HG02588 (cell line): Measurements from ENCODE around the gene DDX42.
A peak's percentile ranks its signal among the peaks of the same experiment; 100 is the strongest.

Experiments
- ATAC-seq: cut with Tn5 transposase; IDR thresholded peaks from one replicate; pipeline ENCODE4 v1.9.1; 2021; ENCODE audit warnings: mild to moderate bottlenecking, moderate library complexity; ENCODE audit not compliant: unreplicated experiment

The DDX42 gene

DNA sequence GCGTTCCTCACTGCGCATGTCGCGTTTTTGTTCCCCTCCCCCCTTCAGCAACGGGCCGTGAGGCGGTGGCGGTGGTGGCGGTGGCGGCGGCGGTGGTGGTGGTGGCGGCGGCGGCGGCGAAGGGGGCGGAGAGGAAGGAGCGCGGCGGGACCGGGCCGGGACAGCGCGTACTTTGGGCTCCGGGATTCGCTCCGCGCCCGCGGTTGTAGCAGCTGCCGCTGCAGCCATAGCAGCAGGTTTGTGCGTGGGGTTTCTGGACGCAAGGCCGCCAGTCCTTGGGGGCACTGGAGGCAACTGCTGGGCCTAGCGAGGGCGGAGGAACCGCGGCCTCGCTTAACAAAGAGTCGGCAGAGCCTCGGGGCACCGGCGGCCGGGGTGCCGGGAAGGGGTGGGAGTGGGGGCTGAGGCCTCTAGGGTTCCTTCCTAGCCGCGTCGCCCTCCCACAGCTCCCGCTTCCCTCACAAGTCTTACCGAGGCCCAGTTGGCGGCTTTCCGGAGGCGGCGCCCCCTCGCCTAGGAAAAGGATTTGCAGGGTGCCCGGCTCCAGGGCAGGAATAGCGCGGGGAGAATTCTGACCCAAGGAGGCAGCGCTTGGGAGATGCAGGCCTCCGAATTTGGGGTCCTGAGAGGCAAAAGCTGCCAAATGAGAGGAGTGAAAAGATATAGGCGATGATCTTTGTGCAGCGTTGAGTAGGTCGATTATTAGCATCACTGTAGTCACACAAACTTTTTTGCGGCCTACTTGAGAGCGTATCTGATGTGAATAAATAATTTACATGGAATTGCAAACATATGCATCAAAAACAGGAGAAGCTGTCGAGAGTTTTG lies at the start of gene DDX42:
TSS of gene DDX42 (plus strand) at position 30 of the 828 bp plus-strand sequence. CDS start 12,880 bp downstream, outside the sequence.
- no peak for ATAC-seq

DNA sequence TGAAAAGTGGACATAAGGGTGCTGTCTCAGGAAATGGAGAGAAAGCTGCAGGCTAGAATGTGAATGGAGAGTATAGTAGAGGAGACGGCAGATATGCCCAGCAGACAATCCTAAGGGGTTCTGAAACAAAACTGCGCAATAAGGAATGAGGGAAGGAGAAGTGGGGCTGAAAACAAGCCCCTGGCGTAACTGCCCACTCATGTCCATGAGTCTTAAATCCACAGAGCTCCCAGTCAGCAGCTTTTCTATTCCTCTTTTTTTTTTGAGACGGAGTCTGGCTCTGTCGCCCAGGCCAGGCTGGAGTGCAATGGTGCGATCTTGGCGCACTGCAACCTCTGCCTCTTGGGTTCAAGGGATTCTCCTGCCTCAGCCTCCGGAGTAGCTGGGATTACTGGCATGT lies 38.3 kb upstream of the DDX42 start:
- ATAC-seq = no peak

GRCh38 chr17:63740464-63741142 lies 33.4 kb upstream of the DDX42 start:
- no peak for ATAC-seq

DNA sequence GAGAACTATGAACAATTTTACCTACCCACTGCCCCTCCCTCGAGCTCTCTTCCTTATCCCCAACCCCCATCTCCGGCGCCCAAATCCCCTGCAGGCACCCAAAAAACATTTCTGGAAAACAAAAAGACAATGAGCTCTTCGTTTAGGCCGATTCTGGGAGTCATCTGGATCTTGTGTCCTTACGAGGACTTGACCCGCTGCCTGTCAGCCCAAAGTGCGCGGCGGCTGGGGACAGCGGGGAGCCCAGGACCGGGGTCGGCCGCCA lies 32.9 kb upstream of the DDX42 start:
- ATAC-seq = peak; percentile 20

DNA sequence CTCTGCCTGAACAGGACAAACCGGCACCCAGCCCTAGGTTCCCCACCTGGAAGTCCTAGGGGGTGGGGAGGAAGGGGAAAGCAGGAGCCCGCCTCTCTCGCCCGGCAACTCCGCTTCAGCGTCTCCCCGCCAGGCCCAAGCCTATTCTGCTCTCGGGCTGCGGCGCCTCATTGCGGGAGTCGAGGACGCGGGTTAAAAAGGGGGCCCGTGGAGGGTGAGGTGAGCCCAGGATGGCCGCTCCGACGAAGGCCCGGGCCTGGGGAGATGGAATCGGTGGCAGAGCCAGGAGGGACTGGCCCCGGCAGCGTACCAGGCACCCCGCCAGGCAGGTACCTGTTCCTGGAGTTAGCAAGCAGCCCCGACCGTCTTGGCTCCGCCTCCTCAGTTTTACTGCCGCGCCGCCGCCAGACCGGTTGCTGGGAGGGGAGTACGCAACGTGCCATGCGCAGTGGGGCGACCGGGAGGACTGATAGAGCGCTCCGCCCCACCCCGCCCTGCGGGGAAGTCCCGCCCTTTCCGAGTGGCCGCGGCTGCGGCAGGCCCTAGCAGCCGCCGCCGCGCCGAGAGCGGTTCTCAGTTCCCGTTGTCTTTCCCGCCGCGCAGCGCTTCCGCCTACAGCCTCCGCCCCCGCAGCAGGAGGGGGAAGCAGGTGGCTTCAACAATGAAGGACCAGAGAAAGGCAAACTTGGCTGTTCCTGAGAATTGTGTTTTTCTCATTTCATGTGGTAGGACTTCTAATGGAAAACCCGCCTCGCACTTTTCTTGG lies 32.4 kb upstream of the DDX42 start, which contains the start of gene STRADA:
TSS of gene STRADA (minus strand) at position 392 of the 766 bp plus-strand sequence. CDS start 13,430 bp downstream, outside the sequence.
- ATAC-seq = peak; percentile 80

DNA sequence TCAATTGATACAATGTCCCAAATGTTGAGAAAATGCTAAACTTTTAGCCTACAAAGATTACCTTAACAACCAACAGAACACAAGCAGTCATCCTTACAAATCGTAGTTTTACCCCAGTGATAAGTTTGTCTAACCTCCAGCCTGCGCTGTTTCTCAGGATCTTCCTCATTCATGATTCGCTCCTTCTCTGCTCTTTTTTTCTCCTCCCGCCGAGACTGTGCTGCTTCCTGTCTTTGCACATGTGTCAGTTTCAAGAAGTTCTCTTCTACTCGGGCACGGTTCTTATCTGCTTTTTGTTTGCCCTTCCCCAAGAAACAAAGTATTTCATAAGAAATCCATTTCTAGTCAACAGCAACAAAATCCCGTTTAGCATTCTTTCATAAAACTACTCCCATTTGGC lies 22.2 kb upstream of the DDX42 start:
- ATAC-seq = no peak

DNA sequence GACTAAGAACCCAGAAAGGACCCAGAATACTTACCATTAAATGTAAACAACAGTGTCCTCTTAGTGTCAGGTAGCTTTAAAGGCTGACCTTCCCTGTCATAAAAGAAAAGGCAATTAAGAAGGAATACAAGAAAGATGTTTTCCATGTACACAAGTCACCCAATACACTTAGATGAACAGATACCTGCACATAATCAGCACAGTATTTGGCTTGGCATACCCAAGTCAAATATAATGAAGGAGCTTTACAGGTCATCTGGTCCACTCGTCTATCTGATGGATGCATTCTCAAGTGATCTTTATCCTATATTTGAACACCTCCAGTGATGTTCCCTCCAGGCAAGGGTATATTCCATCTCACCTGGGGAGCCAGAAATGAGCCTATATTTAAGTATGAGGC lies 21.3 kb upstream of the DDX42 start:
- ATAC-seq = no peak

DNA sequence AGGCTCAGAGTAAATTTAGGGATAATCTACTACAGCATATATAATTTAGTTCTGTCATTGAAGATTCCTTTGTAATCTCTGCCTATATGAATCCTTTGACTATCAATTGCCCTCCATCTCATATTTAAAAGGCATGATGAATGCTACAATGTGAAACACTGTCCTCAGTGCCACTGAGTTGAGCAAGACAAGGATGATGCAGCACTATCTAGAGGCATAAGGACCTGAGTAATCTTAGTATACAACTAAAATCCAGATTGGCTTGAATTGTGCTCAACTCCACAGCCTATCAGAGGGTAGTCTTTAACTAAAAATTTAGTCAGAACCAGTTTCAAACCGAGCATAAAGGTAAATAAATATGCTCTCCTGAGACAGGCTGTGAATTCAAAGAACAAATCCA lies 20.8 kb upstream of the DDX42 start:
- no peak for ATAC-seq

DNA sequence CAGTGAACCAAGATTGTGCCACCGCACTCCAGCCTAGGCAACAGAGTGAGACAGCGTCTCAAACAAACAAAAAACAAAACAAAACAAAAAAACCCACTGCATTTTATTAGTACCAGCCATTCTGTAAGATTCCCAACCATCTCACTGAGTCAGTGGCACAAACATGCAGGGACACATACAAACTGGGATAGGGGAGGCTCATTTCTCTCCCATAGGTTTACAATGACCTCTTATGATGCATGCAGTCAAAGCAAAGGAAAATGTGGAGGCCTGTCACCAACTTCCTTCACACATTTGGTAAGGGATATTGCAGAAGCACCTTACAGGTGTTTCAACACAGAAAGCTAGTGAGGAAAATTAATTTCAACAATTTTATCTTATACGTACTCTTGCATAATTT lies 19.9 kb upstream of the DDX42 start:
- no peak for ATAC-seq

- ATAC-seq = no peak
These were observed 15.5 kb upstream of the DDX42 start for GRCh38 chr17:63758428-63758827.

GRCh38 chr17:63760771-63761539 lies 13.0 kb upstream of the DDX42 start:
- no peak for ATAC-seq

DNA sequence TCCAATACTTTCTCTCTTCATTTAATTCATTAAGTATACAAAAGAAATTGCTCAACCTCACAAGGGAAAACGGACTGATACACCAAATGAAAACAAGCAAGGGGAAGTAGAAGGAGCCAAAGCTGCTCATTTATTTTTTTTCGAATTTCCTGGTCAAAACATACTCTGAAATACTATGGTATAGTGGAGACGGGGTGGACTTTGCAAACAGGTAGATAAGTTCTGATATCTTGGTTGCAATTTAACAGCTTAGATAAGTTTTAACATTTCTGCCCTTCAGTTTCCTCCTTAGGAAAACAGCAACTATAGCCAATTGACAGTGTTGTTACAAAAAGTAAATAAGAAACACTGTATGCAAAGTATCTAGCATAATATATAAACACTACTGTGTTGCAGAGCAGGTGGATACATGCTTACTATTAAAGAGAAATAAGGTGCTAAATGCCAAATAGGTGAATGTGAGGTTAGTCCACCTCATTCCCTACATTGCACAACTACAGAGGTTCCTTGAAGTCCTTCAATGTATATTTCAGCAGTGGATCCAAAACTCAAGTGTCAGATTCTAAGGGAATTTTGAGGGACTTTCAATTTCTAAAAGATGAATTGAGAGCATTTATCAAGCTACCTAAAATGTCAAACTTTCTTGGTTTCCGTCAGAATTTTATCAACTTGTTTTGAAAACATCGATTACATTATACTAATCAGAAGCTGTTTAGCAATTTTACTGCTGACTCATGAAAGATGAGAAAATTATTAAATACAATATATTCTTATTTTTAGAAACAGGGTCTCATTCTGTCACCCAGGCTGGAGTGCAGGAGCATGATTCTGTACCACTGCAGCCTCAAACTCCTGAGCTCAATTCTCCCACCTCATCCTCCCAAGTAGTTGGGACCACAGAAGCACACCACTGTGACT lies 11.6 kb upstream of the DDX42 start:
- no peak for ATAC-seq

DNA sequence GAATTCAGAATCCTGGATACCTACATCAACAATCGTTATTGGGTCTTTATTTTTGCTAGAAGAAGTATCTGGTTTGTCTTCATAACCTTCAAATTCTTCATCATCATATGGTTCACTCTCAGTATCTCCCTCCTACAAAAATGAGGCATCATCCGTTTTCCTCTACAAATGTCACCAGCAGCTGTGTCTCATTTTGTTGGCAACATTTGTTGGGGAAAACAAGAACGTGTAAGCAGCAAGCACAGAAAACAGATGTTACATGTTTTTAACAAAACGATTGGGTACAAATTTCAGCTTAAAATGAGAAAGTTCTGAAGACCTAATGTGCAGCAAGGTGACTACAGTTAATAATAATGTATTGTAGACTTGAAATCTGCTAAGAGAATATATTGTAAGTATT lies 9.3 kb upstream of the DDX42 start:
- no peak for ATAC-seq

GRCh38 chr17:63766754-63767153 lies 7.2 kb upstream of the DDX42 start:
- ATAC-seq = no peak

- ATAC-seq = no peak
These were observed 5.5 kb upstream of the DDX42 start for GRCh38 chr17:63768433-63768832.

GRCh38 chr17:63772801-63773271 lies 1.1 kb upstream of the DDX42 start:
- no peak for ATAC-seq

DNA sequence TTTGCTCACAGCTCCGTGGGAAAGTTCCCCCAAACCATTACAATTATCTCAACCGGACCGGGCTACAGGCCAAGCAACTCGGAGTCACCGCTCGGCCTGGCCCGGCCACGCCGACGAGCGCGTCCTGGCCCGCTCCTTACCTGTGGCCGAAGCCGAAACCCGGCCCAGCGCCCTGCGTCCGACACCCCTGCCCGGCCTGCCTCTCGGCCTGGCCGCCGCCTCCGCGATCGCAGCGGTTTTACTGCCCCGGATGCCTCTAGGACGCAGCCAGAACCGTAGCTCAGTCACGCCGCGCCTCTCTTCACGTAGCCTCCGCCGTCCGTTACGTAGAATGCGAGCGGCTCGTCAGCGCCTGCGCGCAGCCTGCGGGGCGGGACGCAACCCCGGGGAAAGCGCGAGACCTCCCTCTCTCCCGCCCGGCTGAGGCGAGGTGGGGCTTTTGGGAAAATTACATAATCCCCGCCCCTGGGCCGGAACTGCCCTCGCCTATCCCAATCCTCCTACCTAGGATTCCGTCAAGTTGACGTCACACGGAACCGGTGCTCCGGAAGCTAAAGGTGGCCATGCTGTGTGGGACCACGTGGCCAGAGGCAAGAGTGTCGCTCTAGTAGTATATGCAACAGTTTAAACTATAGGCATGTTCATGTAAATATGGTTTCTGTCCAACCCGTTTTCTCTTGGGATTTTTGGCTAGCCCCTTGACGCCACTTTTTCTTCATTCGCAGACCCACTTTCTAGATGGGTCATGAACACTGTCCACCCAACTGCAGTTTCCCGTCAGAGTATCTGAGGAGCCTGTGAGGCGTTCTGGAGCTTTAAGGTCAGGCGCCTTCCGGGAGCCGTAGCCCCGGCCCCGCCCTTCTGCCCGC lies 464 bp upstream of the DDX42 start, which contains the start of gene CCDC47:
TSS of gene CCDC47 (minus strand) at position 326 of the 869 bp plus-strand sequence. CDS start 7,422 bp downstream, outside the sequence.
- ATAC-seq = peak; percentile 79

DNA sequence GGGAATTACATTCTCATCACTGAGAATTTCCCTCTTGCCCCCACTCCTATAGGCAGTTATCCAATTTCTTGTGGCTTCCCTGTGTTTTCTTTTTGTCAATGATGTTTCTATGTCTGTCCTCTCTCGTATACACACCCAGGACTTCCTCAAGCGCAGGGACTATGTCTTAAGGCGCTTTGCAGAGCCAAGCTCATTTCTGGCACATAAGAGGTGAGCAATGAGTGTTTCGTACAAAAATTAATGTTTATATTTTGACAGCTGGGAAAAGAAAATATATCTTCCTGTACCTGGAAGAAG lies 947 bp downstream of the DDX42 start:
- ATAC-seq = no peak

GRCh38 chr17:63775420-63775819 lies 1.4 kb downstream of the DDX42 start:
- no peak for ATAC-seq
